IPS DF 6.9 (cell line): ENCODE data around the gene LAMA1.

Source experiments
- DNase-seq: peaks from one replicate; pipeline ENCODE4 v3.0.0-alpha.2; 2013; ENCODE audit warnings: low read depth, low spot score
- H3K27ac ChIP-seq: one replicate; pipeline ENCODE4 v1.5.1; 2013; ENCODE audit warnings: low read length, control low read depth
- H3K27me3 ChIP-seq: 2 replicates; pipeline ENCODE4 v1.6.1; 2013; ENCODE audit warnings: mild to moderate bottlenecking, low read length; ENCODE audit not compliant: control insufficient read depth, insufficient read depth
- H3K36me3 ChIP-seq: 2 replicates; pipeline ENCODE4 v1.6.1; 2013; ENCODE audit warnings: low read length; ENCODE audit not compliant: control insufficient read depth, insufficient read depth
- H3K4me1 ChIP-seq: 2 replicates; pipeline ENCODE4 v1.6.1; 2013; ENCODE audit warnings: low read length; ENCODE audit not compliant: control insufficient read depth, insufficient read depth
- H3K4me3 ChIP-seq: 2 replicates; pipeline ENCODE4 v1.5.1; 2013; ENCODE audit warnings: mild to moderate bottlenecking, low read length
- H3K9me3 ChIP-seq: 2 replicates; pipeline ENCODE4 v1.6.1; 2013; ENCODE audit warnings: low read length, inconsistent platforms; ENCODE audit not compliant: control insufficient read depth, insufficient read depth
- WGBS: extraction: QIAGEN DNeasy Blood & Tissue Kit; methylation state at CpG from one replicate; pipeline ENCODE4 v1.1.7; 2013; ENCODE audit warnings: mixed read lengths, missing lambda C conversion rate; ENCODE audit not compliant: insufficient read length, insufficient coverage; 5-methylcytosine and 5-hydroxymethylcytosine counted together

Gene LAMA1

DNA sequence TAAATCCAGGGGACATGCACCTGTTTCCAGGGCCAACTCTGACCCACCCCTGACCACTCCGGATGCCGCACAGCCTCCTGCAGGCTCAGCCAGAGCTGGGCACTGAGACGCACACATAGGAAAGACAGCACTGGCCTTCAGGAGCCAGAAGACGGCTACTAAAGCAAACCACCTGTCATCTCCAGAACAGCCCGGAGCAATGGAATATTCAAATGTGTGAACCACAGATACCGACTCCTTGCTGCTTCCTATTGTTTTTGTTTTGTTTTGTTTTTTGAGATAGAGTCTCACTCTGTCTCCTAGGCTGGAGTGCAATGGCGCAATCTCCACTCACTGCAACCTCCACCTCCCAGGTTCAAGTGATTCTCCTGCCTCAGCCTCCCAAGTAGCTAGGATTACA, 94.0 kb downstream of the LAMA1 start:
- no peak for DNase-seq
- no CpG with 5 or more reads among the region's 7 CpGs for WGBS
- H3K27ac ChIP-seq, result no peak overlapping the region
- no peak overlapping the region for H3K4me3 ChIP-seq
- peaks cover 8% of the 10 kb centered on the region; the same call in 1 of the 2 replicates for H3K36me3 ChIP-seq
- no peaks in the 10 kb centered on the region for H3K4me1 ChIP-seq
- no peaks in the 10 kb centered on the region for H3K27me3 ChIP-seq
- H3K9me3 ChIP-seq, result no peaks in the 10 kb centered on the region

DNA sequence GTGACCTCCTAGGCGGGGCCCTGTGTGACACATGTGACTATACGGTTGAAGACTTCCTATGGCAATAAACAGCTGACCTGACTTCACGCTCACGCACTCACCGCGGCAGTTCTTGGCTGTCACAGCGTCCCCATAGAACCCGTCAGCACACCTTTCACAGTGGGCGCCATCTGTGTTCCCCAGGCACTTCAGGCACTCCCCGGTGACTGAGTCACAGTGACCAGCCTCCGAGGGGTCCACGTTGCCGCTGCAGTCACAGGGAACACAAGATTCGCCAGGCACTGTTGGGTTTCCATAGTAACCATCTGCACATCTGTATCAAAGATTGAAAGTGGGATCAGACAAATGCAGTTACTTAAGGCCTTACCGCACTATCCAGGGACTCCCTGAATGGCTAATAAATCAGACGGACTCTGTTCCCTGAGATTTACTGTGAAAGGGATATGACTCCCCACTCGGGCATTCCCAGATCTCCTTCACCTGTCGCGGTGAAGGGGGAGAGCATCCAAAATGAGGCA, 94.5 kb downstream of the LAMA1 start:
- no peak overlapping the region for H3K27ac ChIP-seq
- peaks cover 8% of the 10 kb centered on the region; the same call in 1 of the 2 replicates for H3K36me3 ChIP-seq
- H3K4me1 ChIP-seq, result no peaks in the 10 kb centered on the region
- H3K9me3 ChIP-seq, result no peaks in the 10 kb centered on the region
- no peak for DNase-seq
- no peaks in the 10 kb centered on the region for H3K27me3 ChIP-seq
- no CpG with 5 or more reads among the region's 19 CpGs for WGBS
- no peak overlapping the region for H3K4me3 ChIP-seq

DNA sequence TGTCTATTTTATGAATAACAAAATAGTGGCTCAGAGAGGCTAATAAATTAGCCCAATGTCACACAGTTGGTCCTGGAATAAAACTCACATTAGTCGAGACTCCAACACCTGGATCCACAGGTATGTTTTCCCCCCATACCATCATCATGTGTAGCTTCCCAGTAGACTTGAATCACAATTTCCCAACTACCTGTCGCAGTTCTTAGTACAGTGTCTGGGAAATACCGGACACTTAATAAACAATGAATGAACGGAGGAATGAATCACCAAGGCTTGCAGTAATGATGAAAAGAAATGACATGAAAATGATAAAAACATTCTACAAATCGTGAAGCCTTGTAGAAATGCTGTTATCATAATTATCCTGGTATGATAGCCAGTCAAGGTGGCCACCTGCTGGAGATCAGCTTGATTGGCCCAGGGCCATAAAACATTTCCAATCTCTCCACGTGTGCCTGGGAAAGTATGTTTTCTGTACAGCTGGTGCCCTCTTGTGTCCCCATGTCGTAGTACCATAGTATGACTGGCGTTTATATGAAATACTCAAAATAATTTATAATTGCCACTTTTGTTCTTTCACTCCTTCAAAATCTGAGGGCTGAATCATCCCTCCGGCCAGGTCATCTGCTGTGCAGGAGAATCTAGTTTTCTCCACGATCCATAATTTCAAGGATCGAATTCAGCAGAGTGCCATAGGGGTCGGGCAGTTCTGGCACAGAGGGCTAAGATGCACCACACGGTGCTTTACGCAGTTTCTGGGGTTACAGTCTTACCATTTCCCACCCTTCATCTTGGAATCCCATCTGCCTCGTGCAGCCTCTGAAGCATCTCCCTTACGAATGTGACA, 95.4 kb downstream of the LAMA1 start:
- Histone ChIP-seq H3K4me3 (no peak overlapping the region), H3K27me3 (no peaks in the 10 kb centered on the region), H3K9me3 (no peaks in the 10 kb centered on the region), H3K4me1 (no peaks in the 10 kb centered on the region), H3K36me3 (peaks cover 8% of the 10 kb centered on the region; the same call in 1 of the 2 replicates), H3K27ac (no peak overlapping the region)
- no peak for DNase-seq
- WGBS, result no CpG with 5 or more reads among the region's 16 CpGs

DNA sequence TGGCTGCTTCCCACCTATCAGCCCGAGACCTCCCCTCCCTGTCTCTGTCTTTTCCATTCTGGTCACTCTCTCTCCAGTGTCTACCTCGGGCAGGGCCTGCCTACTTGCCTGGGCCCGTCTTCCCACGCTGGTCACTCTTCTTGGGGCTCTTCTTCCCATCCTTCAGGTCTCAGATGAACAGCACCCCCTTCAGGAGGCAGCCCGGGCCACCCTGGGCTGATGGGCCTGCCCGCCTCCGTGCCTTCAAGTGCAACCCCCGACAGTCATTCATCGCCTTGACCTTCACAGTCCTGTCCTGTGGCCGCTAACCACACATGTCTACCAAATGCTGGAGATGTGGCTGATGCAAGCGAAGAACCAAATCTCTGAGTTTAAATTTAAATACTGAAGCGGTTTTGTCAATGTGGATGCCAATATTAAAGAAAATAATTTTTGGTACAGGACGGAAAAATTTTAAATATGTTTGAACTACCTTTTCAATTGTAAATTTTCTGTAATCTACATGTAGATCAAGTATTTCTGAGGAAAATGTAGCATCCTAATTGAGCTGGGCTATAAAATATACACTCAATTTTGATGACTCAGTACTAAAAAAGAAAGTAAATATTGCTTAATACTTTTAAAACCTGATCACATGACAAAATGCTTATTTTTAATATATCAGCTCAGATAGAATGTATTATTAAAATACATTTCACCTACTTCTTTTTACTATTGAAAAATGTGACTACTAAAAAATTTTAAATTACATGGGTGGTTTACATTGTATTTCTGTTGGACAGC, 96.4 kb downstream of the LAMA1 start:
- Histone ChIP-seq H3K27me3 (no peaks in the 10 kb centered on the region), H3K9me3 (no peaks in the 10 kb centered on the region), H3K27ac (no peak overlapping the region), H3K36me3 (peaks cover 8% of the 10 kb centered on the region; the same call in 1 of the 2 replicates), H3K4me1 (no peaks in the 10 kb centered on the region), H3K4me3 (no peak overlapping the region)
- 100% methylated on average over 1 of the region's 13 CpGs for WGBS
- peak; percentile 9 for DNase-seq

DNA sequence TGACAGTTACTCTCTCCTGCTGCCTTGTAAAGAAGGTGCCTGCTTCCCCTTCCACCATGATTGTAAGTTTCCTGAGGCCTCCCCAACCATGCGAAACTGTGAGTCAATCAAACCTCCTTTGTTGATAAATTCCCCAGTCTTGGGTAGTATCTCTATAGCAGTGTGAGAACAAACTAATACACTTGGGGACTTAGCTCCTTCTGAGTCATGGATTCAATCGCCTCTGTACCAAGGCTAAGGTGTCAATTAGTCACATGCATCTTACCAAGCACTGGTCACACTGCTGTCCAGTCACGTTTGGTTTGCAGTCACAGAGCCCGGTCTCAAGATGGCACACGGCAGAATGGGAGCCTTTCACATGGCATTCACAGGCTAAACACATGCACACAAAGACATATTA, 100.6 kb downstream of the LAMA1 start:
- H3K27ac ChIP-seq, result no peak overlapping the region
- H3K27me3 ChIP-seq, result no peaks in the 10 kb centered on the region
- 0 out of 2 replicates have a peak, but pooled peaks cover 4% of the 10 kb centered on the region for H3K36me3 ChIP-seq
- WGBS, result no CpG with 5 or more reads among the region's 5 CpGs
- no peaks in the 10 kb centered on the region for H3K9me3 ChIP-seq
- H3K4me1 ChIP-seq, result no peaks in the 10 kb centered on the region
- DNase-seq, result no peak
- H3K4me3 ChIP-seq, result no peak overlapping the region

DNA sequence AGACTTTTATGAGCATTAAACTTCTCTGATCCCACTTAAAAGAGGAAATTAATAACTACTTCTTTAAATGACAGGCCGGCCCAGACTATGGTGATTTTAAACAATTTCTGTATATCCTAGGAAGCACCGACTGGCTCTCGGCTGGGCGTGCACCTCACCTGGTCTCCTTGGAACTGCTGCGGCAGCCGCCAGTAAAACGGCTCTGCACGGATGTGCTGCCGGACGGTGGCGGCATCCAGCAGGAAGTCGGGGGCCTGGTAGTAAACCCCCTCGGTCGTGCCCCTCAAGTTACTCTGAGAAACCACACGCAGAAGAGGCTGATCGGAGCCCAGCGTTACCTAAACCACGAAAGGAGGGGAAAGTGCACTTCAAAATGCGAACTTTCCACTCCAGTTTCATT, 106.5 kb downstream of the LAMA1 start:
- WGBS, result no CpG with 5 or more reads among the region's 19 CpGs
- Histone ChIP-seq H3K36me3 (peaks cover 7% of the 10 kb centered on the region; the same call in 1 of the 2 replicates), H3K27ac (no peak overlapping the region)

DNA sequence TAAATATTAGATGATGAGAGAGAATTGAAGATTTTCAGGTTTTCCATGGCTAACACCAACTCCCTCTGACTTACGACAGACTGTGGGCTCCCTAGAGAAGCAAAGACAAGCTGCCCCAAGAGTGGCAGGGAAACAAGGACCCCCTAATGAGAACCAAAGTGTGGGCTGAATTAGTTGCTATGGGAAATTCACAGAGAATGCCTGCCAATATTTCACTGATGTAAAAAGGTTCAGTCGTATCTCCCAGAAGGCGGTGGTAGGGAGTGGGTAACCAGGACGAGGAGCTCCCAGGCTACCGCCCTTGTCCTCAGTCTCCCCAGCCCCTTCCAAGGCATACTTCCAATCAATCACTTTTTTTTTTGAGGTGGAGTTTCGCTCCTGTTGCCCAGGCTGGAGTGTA, 113.6 kb downstream of the LAMA1 start:
- no peaks in the 10 kb centered on the region for H3K9me3 ChIP-seq
- no peaks in the 10 kb centered on the region for H3K4me1 ChIP-seq
- peaks cover 4% of the 10 kb centered on the region for H3K36me3 ChIP-seq
- DNase-seq, result no peak
- no CpG with 5 or more reads among the region's 6 CpGs for WGBS
- H3K27ac ChIP-seq, result no peak overlapping the region
- H3K4me3 ChIP-seq, result no peak overlapping the region
- H3K27me3 ChIP-seq, result no peaks in the 10 kb centered on the region

More for the DNA sequence above, 106.5 kb downstream of the LAMA1 start:
- H3K4me1 ChIP-seq, result no peaks in the 10 kb centered on the region
- DNase-seq, result no peak
- no peaks in the 10 kb centered on the region for H3K27me3 ChIP-seq
- no peak overlapping the region for H3K4me3 ChIP-seq
- H3K9me3 ChIP-seq, result no peaks in the 10 kb centered on the region

DNA sequence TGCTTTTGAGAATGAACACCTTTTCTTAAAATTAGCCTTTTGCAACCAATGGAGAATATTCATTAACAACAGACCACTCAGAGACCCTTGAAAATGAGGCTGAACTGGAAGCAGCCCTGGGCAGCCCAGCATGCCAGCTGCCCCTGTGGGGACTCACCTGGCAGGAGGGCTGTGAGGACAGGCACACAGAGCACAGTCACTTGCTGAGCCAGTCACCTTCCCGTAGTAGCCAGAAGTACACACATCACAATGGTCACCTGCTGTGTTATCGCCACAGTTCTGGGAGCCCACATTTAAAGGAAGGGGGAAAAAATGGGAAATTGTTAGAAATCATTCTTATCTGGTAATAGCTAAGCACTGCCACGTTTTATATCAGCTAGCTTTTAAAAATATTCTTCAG, 115.5 kb downstream of the LAMA1 start:
- no peak for DNase-seq
- Histone ChIP-seq H3K4me1 (no peaks in the 10 kb centered on the region), H3K36me3 (peaks cover 7% of the 10 kb centered on the region), H3K27ac (no peak overlapping the region), H3K9me3 (no peaks in the 10 kb centered on the region), H3K4me3 (no peak overlapping the region), H3K27me3 (no peaks in the 10 kb centered on the region)
- WGBS, result no CpG with 5 or more reads among the region's 3 CpGs

DNA sequence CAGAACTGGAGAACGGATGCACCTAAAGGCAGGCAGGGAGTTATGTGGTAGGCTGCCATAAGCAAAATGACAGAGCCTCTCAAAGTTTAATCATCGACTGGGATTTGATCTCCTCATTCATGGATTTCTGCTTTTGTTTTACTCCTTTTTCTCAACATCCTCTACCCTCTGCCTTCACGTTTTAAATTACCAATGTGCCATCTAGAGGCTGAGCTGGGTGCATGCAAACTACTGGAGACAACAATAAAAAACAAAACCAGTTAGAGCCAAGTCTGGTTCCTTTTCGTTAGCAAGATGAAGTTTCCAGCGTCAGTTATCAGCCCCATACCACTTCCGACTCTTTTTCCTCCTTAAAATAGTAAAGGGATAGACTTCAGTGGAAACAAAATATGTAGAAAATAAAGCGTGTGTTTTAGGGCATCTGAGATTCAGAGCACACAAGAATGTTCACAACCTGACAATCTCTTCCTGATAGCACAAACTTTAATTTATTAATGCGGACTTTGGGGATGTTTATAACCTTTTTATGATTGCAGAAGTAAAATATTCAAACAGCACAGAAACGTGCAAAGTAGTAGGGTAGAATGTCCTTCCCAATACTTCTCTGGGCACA, 117.0 kb downstream of the LAMA1 start:
- no CpG with 5 or more reads among the region's 9 CpGs for WGBS
- H3K27me3 ChIP-seq, result no peaks in the 10 kb centered on the region
- peaks cover 7% of the 10 kb centered on the region for H3K36me3 ChIP-seq
- no peak overlapping the region for H3K4me3 ChIP-seq
- no peaks in the 10 kb centered on the region for H3K4me1 ChIP-seq
- no peak for DNase-seq
- no peak overlapping the region for H3K27ac ChIP-seq
- no peaks in the 10 kb centered on the region for H3K9me3 ChIP-seq

DNA sequence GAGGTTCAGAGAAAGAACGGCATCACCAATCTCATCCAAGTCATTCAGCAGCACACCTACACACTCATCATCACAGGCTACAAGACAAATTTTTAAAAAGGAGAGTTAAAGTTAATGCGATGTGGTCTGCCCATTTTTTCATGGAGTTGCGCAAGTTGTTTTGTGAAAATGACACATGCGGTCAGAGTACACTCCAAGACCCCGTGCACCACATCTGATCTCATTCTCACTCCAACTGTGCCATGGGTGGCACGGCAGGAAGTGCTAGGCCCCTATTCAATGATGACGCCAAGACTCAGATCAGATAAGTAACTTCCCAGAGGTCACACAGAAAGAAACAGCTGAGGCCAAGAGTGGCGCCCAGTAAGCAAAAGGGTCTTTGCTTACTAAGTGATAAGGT, 119.8 kb downstream of the LAMA1 start:
- Histone ChIP-seq H3K36me3 (peaks cover 7% of the 10 kb centered on the region), H3K4me1 (no peaks in the 10 kb centered on the region), H3K27ac (no peak overlapping the region)

More for the DNA sequence above, 119.8 kb downstream of the LAMA1 start:
- Histone ChIP-seq H3K9me3 (no peaks in the 10 kb centered on the region), H3K27me3 (no peaks in the 10 kb centered on the region), H3K4me3 (no peak overlapping the region)
- WGBS, result no CpG with 5 or more reads among the region's 8 CpGs
- DNase-seq, result no peak
